Neural cell (in vitro differentiated cells): Measurements from ENCODE around the gene SYNPO2.

Source experiments
- CTCF ChIP-seq: fragments of 450-650 bp; IDR thresholded peaks from 2 replicates; pipeline ENCODE4 v1.5.1; 2014; ENCODE audit warnings: antibody characterized with exemption, mild to moderate bottlenecking, moderate library complexity; ENCODE audit not compliant: poor library complexity, severe bottlenecking
- EP300 ChIP-seq: fragments of 450-650 bp; conservative IDR thresholded peaks from 2 replicates; pipeline ENCODE4 v1.6.1; 2014; ENCODE audit warnings: antibody characterized with exemption, mild to moderate bottlenecking, moderate library complexity; ENCODE audit not compliant: poor library complexity, severe bottlenecking
- EZH2 ChIP-seq: fragments of 200-600, 300-800 bp; shearing (Covaris generic), sonication (generic); IDR thresholded peaks from 2 replicates; pipeline ENCODE4 v1.6.1; 2014; ENCODE audit warnings: antibody characterized with exemption, low read length, borderline replicate concordance, mild to moderate bottlenecking; ENCODE audit not compliant: insufficient read depth, poor library complexity, severe bottlenecking
- RAD21 ChIP-seq: fragments of 450-650 bp; conservative IDR thresholded peaks from 2 replicates; pipeline ENCODE4 v1.6.1; 2014; ENCODE audit warnings: antibody characterized with exemption, mild to moderate bottlenecking, moderate library complexity
- REST ChIP-seq: IDR thresholded peaks from 2 replicates; pipeline ENCODE4 v1.6.1; 2012; ENCODE audit warnings: borderline replicate concordance

GRCh38 chr4:119040694-119041185 lies 152.1 kb downstream of the SYNPO2 start:
- TF ChIP-seq REST, result no peak
- TF ChIP-seq CTCF, result no peak
- TF ChIP-seq RAD21, result no peak
- no peak for TF ChIP-seq EZH2
- TF ChIP-seq EP300, result no peak
